Peyer's patch (tissue), 4 donors: ENCODE data around the gene SFXN3. TPM values are rescaled to one million over a fixed set of nuclear protein-coding genes. Genes with fewer than 3 reads are reported as not detected.

Source experiments
- DNase-seq, 3 donors: peaks; one replicate each; pipeline ENCODE4 v3.0.0-alpha.2; 2017 to 2019
- H3K27ac ChIP-seq, 4 donors: fragments of 200-600 bp; sonication (generic); one replicate each; pipeline ENCODE4 v1.5.1; 2016 to 2019
- H3K27me3 ChIP-seq, 2 donors: fragments of 200-600 bp; sonication (generic); one replicate each; pipeline ENCODE4 v1.5.1; 2019
- H3K36me3 ChIP-seq, 3 donors: fragments of 200-600 bp; sonication (generic); one replicate each; pipeline ENCODE4 v1.5.1; 2016 to 2019
- H3K4me1 ChIP-seq, 4 donors: fragments of 200-600 bp; sonication (generic); one replicate each; pipeline ENCODE4 v1.5.1; 2016 to 2019
- H3K4me3 ChIP-seq, 4 donors: fragments of 200-600 bp; sonication (generic); 1 replicate in 3 of 4; 2 replicates in 1 of 4; pipeline ENCODE4 v1.5.1; 2016 to 2019; ENCODE audit warnings: mild to moderate bottlenecking in 1 of 4
- H3K9me3 ChIP-seq, 4 donors: fragments of 200-600 bp; sonication (generic); one replicate each; pipeline ENCODE4 v1.5.1; 2016 to 2019; ENCODE audit warnings: mild to moderate bottlenecking in 1 of 4
- CTCF ChIP-seq, 6 experiments: fragments of 450-650 bp in 4 of 6; fragments of 200-600 bp in 2 of 6; sonication (generic) in 1 of 6; IDR thresholded peaks; one replicate each; pipeline ENCODE4 v1.5.1; 2017 to 2019; ENCODE audit warnings: antibody characterized with exemption in 6 of 6, mild to moderate bottlenecking in 3 of 6, moderate library complexity in 1 of 6
- POLR2A ChIP-seq, 2 donors: fragments of 450-650 bp; IDR thresholded peaks; one replicate each; pipeline ENCODE4 v1.5.1; 2017; ENCODE audit warnings: antibody characterized with exemption in 2 of 2, mild to moderate bottlenecking in 2 of 2, moderate library complexity in 2 of 2
- total RNA-seq, 4 donors: library from RNA; depleted of rRNA; stranded (reverse); fragments of >200 nt; gene quantifications; one replicate each; pipeline ENCODE4 v1.1.0, GENCODE V29; 2016

The SFXN3 gene
- total RNA-seq, 4 donors from 2014 or later = 165 to 772 (median 494) TPM

DNA sequence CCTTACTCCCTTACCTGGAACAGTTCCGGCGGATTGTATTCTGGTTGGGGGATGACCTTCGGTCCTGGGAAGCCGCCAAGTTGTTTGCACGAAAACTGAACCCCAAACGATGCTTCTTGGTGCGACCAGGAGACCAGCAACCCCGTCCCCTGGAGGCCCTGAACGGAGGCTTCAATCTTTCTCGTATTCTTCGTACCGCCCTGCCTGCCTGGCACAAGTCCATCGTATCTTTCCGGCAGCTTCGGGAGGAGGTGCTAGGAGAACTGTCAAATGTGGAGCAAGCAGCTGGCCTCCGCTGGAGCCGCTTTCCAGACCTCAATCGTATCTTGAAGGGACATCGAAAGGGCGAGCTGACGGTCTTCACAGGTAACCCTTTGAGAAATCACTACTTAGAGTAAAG, 41.9 kb upstream of the SFXN3 start:
- TF ChIP-seq POLR2A (IDR thresholded peaks at IDR 0.05) (no peak), CTCF (IDR thresholded peaks at IDR 0.05) (no peak)
- Histone ChIP-seq H3K4me1 (peaks cover 0 to 24% (median 16%) of the 10 kb centered on the region in 4 donors), H3K36me3 (peaks cover 0 to 18% (median 0%) of the 10 kb centered on the region in 3 donors), H3K9me3 (no peaks in the 10 kb centered on the region), H3K4me3 (no peak overlapping the region), H3K27me3 (no peaks in the 10 kb centered on the region), H3K27ac (no peak overlapping the region)
- DNase-seq = no peak

GRCh38 chr10:100993986-100994708, 36.9 kb upstream of the SFXN3 start:
- no peak for DNase-seq
- no peak overlapping the region for H3K4me3 ChIP-seq
- H3K4me1 ChIP-seq = peaks cover 0 to 18% (median 9%) of the 10 kb centered on the region in 4 donors
- no peak overlapping the region for H3K27ac ChIP-seq
- peaks cover 0 to 18% (median 0%) of the 10 kb centered on the region in 3 donors for H3K36me3 ChIP-seq
- H3K27me3 ChIP-seq = no peaks in the 10 kb centered on the region
- TF ChIP-seq CTCF (IDR thresholded peaks at IDR 0.05) = peak in 5 of 6 experiments; percentile 18 to 73 (median 69)
- TF ChIP-seq POLR2A (IDR thresholded peaks at IDR 0.05) = no peak
- H3K9me3 ChIP-seq = no peaks in the 10 kb centered on the region

GRCh38 chr10:100995181-100995580, 35.9 kb upstream of the SFXN3 start:
- peaks cover 0 to 19% (median 11%) of the 10 kb centered on the region in 4 donors for H3K4me1 ChIP-seq
- no peaks in the 10 kb centered on the region for H3K27me3 ChIP-seq
- H3K4me3 ChIP-seq = no peak overlapping the region
- H3K36me3 ChIP-seq = peaks cover 0 to 18% (median 0%) of the 10 kb centered on the region in 3 donors
- DNase-seq = no peak
- H3K9me3 ChIP-seq = no peaks in the 10 kb centered on the region
- TF ChIP-seq POLR2A (IDR thresholded peaks at IDR 0.05) (no peak), CTCF (IDR thresholded peaks at IDR 0.05) (no peak)
- H3K27ac ChIP-seq = no peak overlapping the region

GRCh38 chr10:100996678-100997359, 34.2 kb upstream of the SFXN3 start:
- Histone ChIP-seq H3K4me1 (peaks cover 0 to 33% (median 13%) of the 10 kb centered on the region in 4 donors), H3K9me3 (no peaks in the 10 kb centered on the region), H3K36me3 (peaks cover 0 to 9% (median 0%) of the 10 kb centered on the region in 3 donors), H3K27me3 (no peaks in the 10 kb centered on the region), H3K27ac (peak overlapping the region; percentile 95 to 100 (median 96)), H3K4me3 (peak overlapping the region; percentile 75 to 96 (median 79))
- DNase-seq = peak in 2 of 3 donors; percentile 60 to 71
- TF ChIP-seq CTCF (IDR thresholded peaks at IDR 0.05) (no peak), POLR2A (IDR thresholded peaks at IDR 0.05) (no peak)

DNA sequence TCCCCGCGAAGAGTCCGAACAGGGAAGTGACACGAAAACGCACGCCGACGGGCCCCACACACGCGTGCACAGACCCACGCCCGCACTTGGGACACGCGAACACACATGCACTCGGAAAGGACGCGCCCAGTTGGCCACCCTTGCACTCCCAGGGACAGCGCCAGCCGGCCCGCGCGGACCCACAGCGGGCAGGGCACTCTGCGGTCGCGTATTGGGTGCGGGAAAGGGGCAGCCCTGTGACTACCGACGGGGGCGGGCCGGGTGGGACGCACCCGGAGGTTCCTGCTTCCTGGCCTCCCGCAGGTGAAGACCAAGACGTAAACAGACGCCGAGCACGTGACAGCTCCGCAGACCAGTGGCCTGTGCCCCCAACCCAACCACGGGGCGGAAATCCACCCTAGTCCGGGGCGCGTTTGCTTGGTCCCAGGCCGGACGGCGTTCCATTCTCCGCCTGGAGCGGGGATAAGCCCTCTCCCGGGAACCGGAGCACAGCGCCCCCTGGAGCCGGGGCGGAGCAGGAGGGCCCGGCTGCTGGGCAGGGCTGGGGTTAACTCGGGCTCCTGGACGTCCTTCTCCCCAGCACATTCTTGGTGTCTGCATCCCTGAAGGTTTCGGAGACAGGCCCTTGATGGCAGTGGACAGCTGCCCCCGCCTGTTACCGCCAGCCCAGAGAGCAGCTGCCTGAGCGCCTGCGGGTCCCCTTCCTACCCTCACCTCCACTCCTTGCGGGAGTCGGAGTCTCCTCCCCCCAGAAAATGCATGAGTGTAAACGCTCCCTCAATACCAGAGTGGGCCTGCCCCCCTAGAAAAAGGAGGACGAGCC, 33.5 kb upstream of the SFXN3 start:
- Histone ChIP-seq H3K9me3 (no peaks in the 10 kb centered on the region), H3K27me3 (no peaks in the 10 kb centered on the region), H3K4me3 (peak overlapping the region; percentile 75 to 96 (median 79)), H3K36me3 (peaks cover 0 to 9% (median 0%) of the 10 kb centered on the region in 3 donors), H3K4me1 (peaks cover 0 to 41% (median 13%) of the 10 kb centered on the region in 4 donors), H3K27ac (peak overlapping the region; percentile 95 to 100 (median 96))
- DNase-seq = peak; percentile 87 to 93 (median 93)
- TF ChIP-seq POLR2A (IDR thresholded peaks at IDR 0.05) (peak; percentile 25 to 28), CTCF (IDR thresholded peaks at IDR 0.05) (peak; percentile 58 to 93 (median 91))
